ENCODE measurements around the gene KLHL22. TPM values are rescaled to one million over a fixed set of nuclear protein-coding genes. Genes with fewer than 3 reads are reported as not detected.

The KLHL22 gene
- polyA plus RNA-seq, 1 experiment, result 30.2 TPM

- DNase-seq (ENCODE audit: low read depth, low spot score), result no peak
- ChIA-PET POLR2A (no interaction called here), CTCF (interaction anchor here (1.0 kb wide), 1 partner anchor 15 kb away, joined by 4 read pairs; no protein-coding TSS in a partner anchor)
- H3K27me3 ChIP-seq (ENCODE audit: control insufficient read depth, insufficient read depth, low read length), result no peaks in the 10 kb centered on the region
- H3K9me3 ChIP-seq (ENCODE audit: control insufficient read depth, insufficient read depth, low read length), result no peaks in the 10 kb centered on the region
- no peak for TF ChIP-seq CTCF (IDR thresholded peaks at IDR 0.05; ENCODE audit: low read depth, low read length)
- H3K27ac ChIP-seq (ENCODE audit: low read depth, low read length), result no peak overlapping the region
- H3K4me3 ChIP-seq (ENCODE audit: low read depth, low read length), result no peak overlapping the region
Measured at GRCh38 chr22:20403779-20404140, 91.8 kb downstream of the KLHL22 start.

- ChIA-PET POLR2A (no interaction called here), CTCF (interaction anchor here (0.6 to 1.0 kb wide), 2 partner anchors 15 to 165 kb away, joined by 4 read pairs; no protein-coding TSS in a partner anchor)
- Histone ChIP-seq H3K4me3 (ENCODE audit: low read depth, low read length) (no peak overlapping the region), H3K27me3 (ENCODE audit: control insufficient read depth, insufficient read depth, low read length) (no peaks in the 10 kb centered on the region), H3K27ac (ENCODE audit: low read depth, low read length) (no peak overlapping the region), H3K9me3 (ENCODE audit: control insufficient read depth, insufficient read depth, low read length) (no peaks in the 10 kb centered on the region)
- TF ChIP-seq CTCF (IDR thresholded peaks at IDR 0.05; ENCODE audit: low read depth, low read length), result no peak
- no peak for DNase-seq (ENCODE audit: low read depth, low spot score)
Measured at GRCh38 chr22:20402960-20403778, 92.4 kb downstream of the KLHL22 start.

- POLR2A ChIA-PET, result no interaction called here
- CTCF ChIA-PET, result interaction anchor here (0.9 kb wide), 1 partner anchor 17 kb away, joined by 3 read pairs; no protein-coding TSS in a partner anchor
- H3K27me3 ChIP-seq (ENCODE audit: control insufficient read depth, insufficient read depth, low read length), result no peaks in the 10 kb centered on the region
- TF ChIP-seq CTCF (IDR thresholded peaks at IDR 0.05; ENCODE audit: low read depth, low read length), result no peak
- no peak overlapping the region for H3K27ac ChIP-seq (ENCODE audit: low read depth, low read length)
- DNase-seq (ENCODE audit: low read depth, low spot score), result no peak
- no peaks in the 10 kb centered on the region for H3K9me3 ChIP-seq (ENCODE audit: control insufficient read depth, insufficient read depth, low read length)
- H3K4me3 ChIP-seq (ENCODE audit: low read depth, low read length), result no peak overlapping the region
Measured at GRCh38 chr22:20401376-20402014, 94.1 kb downstream of the KLHL22 start.

GRCh38 chr22:20400606-20401375, 94.8 kb downstream of the KLHL22 start:
- Histone ChIP-seq H3K27me3 (ENCODE audit: control insufficient read depth, insufficient read depth, low read length) (no peaks in the 10 kb centered on the region), H3K4me3 (ENCODE audit: low read depth, low read length) (no peak overlapping the region), H3K27ac (ENCODE audit: low read depth, low read length) (no peak overlapping the region), H3K9me3 (ENCODE audit: control insufficient read depth, insufficient read depth, low read length) (no peaks in the 10 kb centered on the region)
- DNase-seq (ENCODE audit: low read depth, low spot score), result no peak
- no peak for TF ChIP-seq CTCF (IDR thresholded peaks at IDR 0.05; ENCODE audit: low read depth, low read length)
- POLR2A ChIA-PET, result no interaction called here
- CTCF ChIA-PET, result no interaction called here

Measured in AG04450 (cell line).